ENCODE measurements around the gene UQCR10. TPM values are rescaled to one million over a fixed set of nuclear protein-coding genes. Genes with fewer than 3 reads are reported as not detected.

Gene UQCR10
- total and polyA plus RNA-seq, 2 of the 4 experiments (the other 2 are of a cell fraction), result 103 to 260 TPM

DNA sequence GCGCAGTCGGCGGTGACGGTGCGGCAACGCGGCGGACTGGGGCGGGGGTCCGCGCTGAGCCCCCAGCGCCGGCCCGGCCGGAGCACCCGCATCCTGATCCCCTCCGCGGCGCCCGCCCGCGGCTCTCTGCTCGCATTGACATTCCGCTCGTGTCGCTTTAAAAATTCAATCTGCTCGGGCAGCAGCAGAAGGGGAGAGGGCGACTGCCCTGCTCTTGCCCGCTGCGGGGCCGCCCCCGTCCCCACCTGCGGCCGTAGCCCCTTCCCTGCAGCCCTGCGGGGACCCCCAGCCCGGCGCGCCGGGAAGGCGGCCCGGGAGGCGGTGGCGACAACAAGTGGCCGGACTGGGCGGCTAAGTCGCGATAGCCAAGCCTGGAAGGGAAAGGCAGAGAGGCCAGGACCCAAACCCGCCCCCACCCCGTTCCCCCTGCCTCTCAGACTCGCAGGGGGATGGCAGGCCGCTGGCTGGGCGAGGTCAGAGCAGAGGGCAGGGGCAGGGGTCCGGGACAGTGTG lies 46.3 kb upstream of the UQCR10 start:
- no peak overlapping the region for H4K91ac ChIP-seq (ENCODE audit: insufficient read depth, low read depth, low read length)
- H3K4me2 ChIP-seq (ENCODE audit: low read depth, low read length), result no peak overlapping the region

More for the DNA sequence above, 46.3 kb upstream of the UQCR10 start:
- H2AK9ac ChIP-seq (replicated peaks; ENCODE audit: low read depth, low read length, poor library complexity), result no peak overlapping the region
- no peak overlapping the region for H3K4ac ChIP-seq (ENCODE audit: low read depth, low read length)
- dilution Hi-C loops (cut with HindIII; ENCODE audit: low sequenced_read_pairs, unreplicated experiment) (no loop called here), in situ Hi-C loops (cut with MboI; ENCODE audit: low sequenced_read_pairs) (no loop called here), intact Hi-C loops (cut with micrococcal nuclease) (no loop called here)
- H3K27me3 ChIP-seq (ENCODE audit: control insufficient read depth, insufficient read depth, low read length), result peaks cover 71% of the 10 kb centered on the region
- no peaks in the 10 kb centered on the region for H3K9me3 ChIP-seq (ENCODE audit: control insufficient read depth, insufficient read depth, low read length)
- no peak overlapping the region for H3K27ac ChIP-seq (ENCODE audit: insufficient read depth, low read length)
- H3K4me3 ChIP-seq (ENCODE audit: insufficient read depth, low read depth, low read length), result no peak overlapping the region
- H3K4me1 ChIP-seq (ENCODE audit: control insufficient read depth, insufficient read depth, low read length), result no peaks in the 10 kb centered on the region
- no peak overlapping the region for H3K23ac ChIP-seq (ENCODE audit: low read depth, low read length)
- H3K36me3 ChIP-seq (ENCODE audit: control insufficient read depth, insufficient read depth, low read length), result no peaks in the 10 kb centered on the region
- 0% methylated on average over 9 of the region's 53 CpGs; no CpG with 5 or more reads in 1 of the 2 experiments for WGBS, 2 experiments (ENCODE audit: extremely low coverage in 2 of 2, insufficient read length in 1 of 2)
- ATAC-seq (ENCODE audit: low read depth) (no peak), DNase-seq (no peak)
- no peak overlapping the region for H4K5ac ChIP-seq (ENCODE audit: low read depth, low read length)
- ChIA-PET POLR2A (ENCODE audit: unreplicated experiment) (no interaction called here), CTCF (no interaction called here)
- H3K9ac ChIP-seq (ENCODE audit: low read depth, low read length), result no peak overlapping the region
- no peak overlapping the region for H3K18ac ChIP-seq (ENCODE audit: low read depth, low read length)
- H2AK5ac ChIP-seq (ENCODE audit: low read depth, low read length), result no peak overlapping the region
- no peaks in the 10 kb centered on the region for H3K79me1 ChIP-seq (ENCODE audit: low read depth in 1 of 2, low read length in 2 of 2)
- H2BK120ac ChIP-seq (ENCODE audit: low read depth, low read length), result no peak overlapping the region
- no peak overlapping the region for H2BK15ac ChIP-seq (ENCODE audit: low read depth, low read length)
- H2BK5ac ChIP-seq (ENCODE audit: low read depth, low read length, poor library complexity, severe bottlenecking), result no peak overlapping the region
- H4K8ac ChIP-seq (ENCODE audit: low read depth in 2 of 2, low read length in 2 of 2), result no peak overlapping the region
- no peak overlapping the region for H2AFZ ChIP-seq (replicated peaks; ENCODE audit: low read length, poor library complexity)
- no TSS peak for BruUV-seq (replicated peaks)
- H4K20me1 ChIP-seq (ENCODE audit: insufficient read depth, low read length), result peaks cover 14% of the 10 kb centered on the region
- no peak overlapping the region for H2BK20ac ChIP-seq (ENCODE audit: low read depth, low read length)
- H3K9me1 ChIP-seq (ENCODE audit: insufficient read depth, low read length), result no peaks in the 10 kb centered on the region
- no peak overlapping the region for H3K56ac ChIP-seq (ENCODE audit: extremely low read depth, insufficient read depth, low read length)
- no peak overlapping the region for H3K14ac ChIP-seq (replicated peaks; ENCODE audit: low read depth, low read length)
- TF ChIP-seq RAD21 (IDR thresholded peaks at IDR 0.05; ENCODE audit: low read length) (no peak), FOS (IDR thresholded peaks at IDR 0.05; ENCODE audit: low read depth, low read length) (no peak)
